Epithelial cell of esophagus (primary cell): ENCODE data around the gene GATB.

Experiments used
- DNase-seq: peaks from one replicate; pipeline ENCODE4 v3.0.0; 2010; ENCODE audit warnings: low read depth
- H3K4me3 ChIP-seq: 2 replicates; pipeline ENCODE4 v1.5.1; 2011; ENCODE audit warnings: mild to moderate bottlenecking, low read length, control low read depth
- CTCF ChIP-seq: IDR thresholded peaks from 2 replicates; pipeline ENCODE4 v1.5.1; 2011; ENCODE audit warnings: low read depth, mild to moderate bottlenecking, low read length, control low read depth, inconsistent platforms; ENCODE audit not compliant: insufficient read depth; ENCODE audit errors: missing control alignments

GATB gene

GRCh38 chr4:151708100-151708499 lies 52.7 kb downstream of the GATB start:
- TF ChIP-seq CTCF, result no peak
- no peak overlapping the region for H3K4me3 ChIP-seq
- no peak for DNase-seq

- TF ChIP-seq CTCF, result no peak
- H3K4me3 ChIP-seq, result no peak overlapping the region
- no peak for DNase-seq
Measured at GRCh38 chr4:151703401-151703800, 57.4 kb downstream of the GATB start.

GRCh38 chr4:151702256-151702655 lies 58.6 kb downstream of the GATB start:
- no peak for DNase-seq
- H3K4me3 ChIP-seq, result no peak overlapping the region
- TF ChIP-seq CTCF, result no peak

- no peak overlapping the region for H3K4me3 ChIP-seq
- no peak for TF ChIP-seq CTCF
- DNase-seq, result no peak
Measured at GRCh38 chr4:151700566-151701316, 60.1 kb downstream of the GATB start.

- no peak for DNase-seq
- no peak for TF ChIP-seq CTCF
- H3K4me3 ChIP-seq, result no peak overlapping the region
Measured at GRCh38 chr4:151698213-151698612, 62.6 kb downstream of the GATB start.

- DNase-seq, result peak; percentile 54
- TF ChIP-seq CTCF, result no peak
Measured at GRCh38 chr4:151694961-151695720, 65.7 kb downstream of the GATB start.

More at GRCh38 chr4:151694961-151695720, 65.7 kb downstream of the GATB start:
- no peak overlapping the region for H3K4me3 ChIP-seq
